Measurements from ENCODE around the gene ERG. TPM values are rescaled to one million over a fixed set of nuclear protein-coding genes. Genes with fewer than 3 reads are reported as not detected.

ERG gene
- total and polyA plus RNA-seq, 12 donors = 4.0 to 16.3 (median 11.2) TPM

- Histone ChIP-seq H3K4me1 (replicated peaks in 1 of 2) (no peaks in the 10 kb centered on the region), H3K27me3 (no peaks in the 10 kb centered on the region), H3K36me3 (replicated peaks in 1 of 2) (no peaks in the 10 kb centered on the region), H3K27ac (no peak overlapping the region), H3K9me3 (replicated peaks in 1 of 3) (no peaks in the 10 kb centered on the region), H3K4me3 (no peak overlapping the region)
- no peak for TF ChIP-seq CTCF (IDR thresholded peaks at IDR 0.05)
- TF ChIP-seq POLR2A (IDR thresholded peaks at IDR 0.05) = no peak
- DNase-seq = no peak
- WGBS, 4 donors = 97 to 99% (median 98%) methylated on average over 5 of the region's 5 CpGs
- intact Hi-C loops (cut with DNase I) = no loop called here
Measured at GRCh38 chr21:38337793-38338192, 160.5 kb downstream of the ERG start.

- 85 to 95% (median 88%) methylated on average over 7 to 8 of the region's 8 CpGs for WGBS, 4 donors
- intact Hi-C loops (cut with DNase I) = no loop called here
- Histone ChIP-seq H3K27me3 (no peaks in the 10 kb centered on the region), H3K4me1 (replicated peaks in 1 of 2) (no peaks in the 10 kb centered on the region), H3K27ac (no peak overlapping the region), H3K9me3 (replicated peaks in 1 of 3) (no peaks in the 10 kb centered on the region), H3K4me3 (no peak overlapping the region), H3K36me3 (replicated peaks in 1 of 2) (no peaks in the 10 kb centered on the region)
- peak in 1 of 7 donors; percentile 35 for DNase-seq
- no peak for TF ChIP-seq POLR2A (IDR thresholded peaks at IDR 0.05)
Measured at GRCh38 chr21:38334866-38335265, 163.4 kb downstream of the ERG start.

GRCh38 chr21:38333301-38334272 lies 164.7 kb downstream of the ERG start:
- no peaks in the 10 kb centered on the region for H3K27me3 ChIP-seq
- H3K4me1 ChIP-seq (replicated peaks in 1 of 2) = no peaks in the 10 kb centered on the region
- H3K36me3 ChIP-seq (replicated peaks in 1 of 2) = no peaks in the 10 kb centered on the region
- intact Hi-C loops (cut with DNase I) = no loop called here
- H3K27ac ChIP-seq = no peak overlapping the region
- H3K4me3 ChIP-seq = no peak overlapping the region
- H3K9me3 ChIP-seq (replicated peaks in 1 of 3) = no peaks in the 10 kb centered on the region
- DNase-seq = peak in 2 of 7 donors; percentile 30 to 48
- 66 to 82% (median 80%) methylated on average over 7 to 8 of the region's 8 CpGs for WGBS, 4 donors
- TF ChIP-seq CTCF (IDR thresholded peaks at IDR 0.05) (peak in 3 of 6 experiments; percentile 13 to 23 (median 14)), POLR2A (IDR thresholded peaks at IDR 0.05) (no peak)

- no peaks in the 10 kb centered on the region for H3K4me1 ChIP-seq (replicated peaks in 1 of 2)
- no peaks in the 10 kb centered on the region for H3K9me3 ChIP-seq (replicated peaks in 1 of 3)
- intact Hi-C loops (cut with DNase I) = no loop called here
- no peak for DNase-seq
- no peak overlapping the region for H3K27ac ChIP-seq
- no peaks in the 10 kb centered on the region for H3K27me3 ChIP-seq
- no peak for TF ChIP-seq CTCF (IDR thresholded peaks at IDR 0.05)
- no peak for TF ChIP-seq POLR2A (IDR thresholded peaks at IDR 0.05)
- H3K4me3 ChIP-seq = no peak overlapping the region
- H3K36me3 ChIP-seq (replicated peaks in 1 of 2) = no peaks in the 10 kb centered on the region
- WGBS, 4 donors = 86 to 95% (median 90%) methylated on average over 2 of the region's 2 CpGs
Measured at GRCh38 chr21:38330666-38331065, 167.6 kb downstream of the ERG start.

Small RNA genes within 50 kb of the gene (small RNA-seq; reads per million reads assigned to genes)
- 0 reads per million in 2 donors for gene SNRPGP13

Other genes with a start within 250 kb of the ERG start
- gene KCNJ15, start 241.5 kb downstream of the ERG start, total RNA-seq = 1 to 10 TPM in 4 of 9 donors, under 1 TPM in 5; 0.11 to 2.8 (median 0.42) TPM
- under 1 TPM; 0.24 to 0.48 (median 0.48) TPM for gene KCNJ15, start 241.5 kb downstream of the ERG start, polyA plus RNA-seq

Measured in adrenal gland (tissue), 12 donors.